ENCODE results near the gene CCDC28A. TPM values are rescaled to one million over a fixed set of nuclear protein-coding genes. Genes with fewer than 3 reads are reported as not detected.

Gene CCDC28A
- total RNA-seq, 1 donor from 2014 or later = 12.7 TPM

DNA sequence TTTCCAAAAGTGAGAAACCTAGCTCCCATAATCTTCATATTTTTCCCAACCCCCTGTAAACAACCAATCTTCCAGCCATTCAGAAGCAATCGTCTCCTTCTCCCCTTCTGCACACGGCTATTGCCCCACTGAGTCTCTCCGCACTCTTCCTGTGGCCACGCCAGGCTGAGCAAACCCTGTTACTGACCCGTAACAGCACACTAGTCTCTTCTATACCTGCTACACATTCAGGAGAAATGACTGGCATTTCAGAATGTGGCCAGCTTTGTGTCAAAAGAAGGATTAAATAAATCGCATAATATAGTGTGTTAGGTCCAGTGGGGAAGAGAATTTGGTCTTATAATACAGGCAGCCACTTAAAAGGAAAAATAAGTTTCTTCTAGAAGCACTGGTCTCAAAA lies 63.7 kb downstream of the CCDC28A start:
- TF ChIP-seq CTCF (IDR thresholded peaks at IDR 0.05; ENCODE audit: unreplicated experiment) = no peak
- Mint-ChIP-seq H3K4me3 (no peak overlapping the region), H3K27me3 (ENCODE audit: low read depth) (no peaks in the 10 kb centered on the region), H3K27ac (no peak overlapping the region), H3K36me3 (peaks cover 2% of the 10 kb centered on the region), H3K9me3 (peaks cover 12% of the 10 kb centered on the region), H3K4me1 (peaks cover 26% of the 10 kb centered on the region)
- no peak for DNase-seq (ENCODE audit: low spot score in 2 of 2, unreplicated experiment in 2 of 2)

Other genes with a start within 250 kb of the CCDC28A start
- 0.14 to 0.40 TPM (median 0.40 TPM) in 3 replicates for gene ECT2L, start 22.3 kb downstream of the CCDC28A start, total RNA-seq
- 85.6 to 95.4 TPM (median 89.4 TPM) in 3 replicates for gene REPS1, start 214.5 kb downstream of the CCDC28A start, total RNA-seq